ENCODE measurements around the gene EIF2S1.

The EIF2S1 gene

GRCh38 chr14:67357186-67357968, 2.8 kb upstream of the EIF2S1 start:
- H3K4me1 Mint-ChIP-seq (ENCODE audit: low read depth in 2 of 2) = peaks cover 17 to 36% of the 10 kb centered on the region in 2 donors
- no peaks in the 10 kb centered on the region for H3K9me3 Mint-ChIP-seq
- peak overlapping the region; percentile 8 to 97 for H3K27ac Mint-ChIP-seq

GRCh38 chr14:67357969-67358354, 2.2 kb upstream of the EIF2S1 start:
- Mint-ChIP-seq H3K4me1 (ENCODE audit: low read depth in 2 of 2) (peaks cover 21 to 40% of the 10 kb centered on the region in 2 donors), H3K27ac (peak overlapping the region; percentile 97 to 98), H3K4me3 (peak overlapping the region; percentile 92 to 98), H3K36me3 (ENCODE audit: insufficient read depth) (peaks cover 36% of the 10 kb centered on the region), H3K9me3 (no peaks in the 10 kb centered on the region), H3K27me3 (no peaks in the 10 kb centered on the region)
- DNase-seq = no peak
- ATAC-seq (replicated peaks) = no peak

More at GRCh38 chr14:67357186-67357968, 2.8 kb upstream of the EIF2S1 start:
- peaks cover 33% of the 10 kb centered on the region for H3K36me3 Mint-ChIP-seq (ENCODE audit: insufficient read depth)
- H3K27me3 Mint-ChIP-seq = no peaks in the 10 kb centered on the region
- H3K4me3 Mint-ChIP-seq = peak overlapping the region in 1 of 2 donors; percentile 92
- DNase-seq (no peak), ATAC-seq (replicated peaks) (no peak)

GRCh38 chr14:67358924-67359774, 979 bp upstream of the EIF2S1 start:
- no peak for ATAC-seq (replicated peaks)
- Mint-ChIP-seq H3K36me3 (ENCODE audit: insufficient read depth) (peaks cover 39% of the 10 kb centered on the region), H3K4me3 (peak overlapping the region; percentile 92 to 98), H3K27me3 (no peaks in the 10 kb centered on the region), H3K9me3 (no peaks in the 10 kb centered on the region), H3K4me1 (ENCODE audit: low read depth in 2 of 2) (peaks cover 25 to 47% of the 10 kb centered on the region in 2 donors), H3K27ac (peak overlapping the region; percentile 97 to 98)
- DNase-seq = peak in 1 of 3 experiments; percentile 10

GRCh38 chr14:67360470-67361206, 510 bp downstream of the EIF2S1 start:
- peak overlapping the region; percentile 97 to 98 for H3K27ac Mint-ChIP-seq
- H3K4me3 Mint-ChIP-seq = peak overlapping the region; percentile 92 to 98
- no peak for DNase-seq
- peaks cover 28 to 54% of the 10 kb centered on the region in 2 donors for H3K4me1 Mint-ChIP-seq (ENCODE audit: low read depth in 2 of 2)
- ATAC-seq (replicated peaks) = peak; percentile 23
- no peaks in the 10 kb centered on the region for H3K27me3 Mint-ChIP-seq
- H3K9me3 Mint-ChIP-seq = no peaks in the 10 kb centered on the region
- peaks cover 53% of the 10 kb centered on the region for H3K36me3 Mint-ChIP-seq (ENCODE audit: insufficient read depth)

DNA sequence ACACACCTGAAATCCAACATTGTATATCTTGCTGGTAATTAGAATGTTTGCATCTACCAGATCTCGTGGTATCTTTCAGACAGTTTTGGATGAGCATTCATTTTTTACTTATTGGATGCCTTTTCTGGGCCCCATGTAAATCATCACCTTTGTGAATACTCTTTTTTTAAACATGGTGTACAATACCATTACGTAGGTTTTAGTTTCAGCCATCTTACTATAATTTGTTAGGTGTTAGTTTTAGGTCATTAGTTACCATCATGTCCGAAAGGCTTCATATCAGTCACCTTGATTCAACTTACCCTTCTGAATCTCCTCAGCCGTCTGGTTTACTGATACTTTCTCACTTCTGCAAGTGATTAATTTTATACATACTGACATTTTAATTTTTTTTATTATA, 5.3 kb downstream of the EIF2S1 start:
- Mint-ChIP-seq H3K9me3 (no peaks in the 10 kb centered on the region), H3K4me1 (ENCODE audit: low read depth in 2 of 2) (peaks cover 18 to 48% of the 10 kb centered on the region in 2 donors), H3K4me3 (no peak overlapping the region), H3K27me3 (no peaks in the 10 kb centered on the region), H3K27ac (no peak overlapping the region), H3K36me3 (ENCODE audit: insufficient read depth) (peaks cover 68% of the 10 kb centered on the region)
- no peak for DNase-seq
- no peak for ATAC-seq (replicated peaks)

DNA sequence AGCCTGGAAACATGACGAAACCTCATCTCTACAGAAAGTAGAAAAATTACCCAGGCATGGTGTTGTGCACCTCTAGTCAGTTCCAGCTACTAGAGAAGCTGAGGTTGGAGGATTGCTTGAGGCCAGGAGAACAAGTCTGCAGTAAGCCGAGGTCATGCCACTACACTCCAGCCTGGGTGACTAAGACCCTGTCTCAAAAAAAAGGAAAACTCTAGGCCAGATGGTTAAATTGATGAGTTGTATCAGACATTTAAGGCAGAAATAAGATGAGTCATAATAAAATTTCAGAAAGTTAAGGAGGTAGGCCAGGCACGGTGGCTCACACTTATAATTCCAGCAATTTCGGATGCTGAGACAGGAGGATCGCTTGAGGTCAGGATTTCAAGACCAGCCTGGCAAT, 10.7 kb downstream of the EIF2S1 start:
- Mint-ChIP-seq H3K4me1 (ENCODE audit: low read depth in 2 of 2) (peaks cover 12 to 38% of the 10 kb centered on the region in 2 donors), H3K27ac (peak overlapping the region in 1 of 2 donors; percentile 81), H3K9me3 (no peaks in the 10 kb centered on the region), H3K27me3 (no peaks in the 10 kb centered on the region), H3K36me3 (ENCODE audit: insufficient read depth) (peaks cover 86% of the 10 kb centered on the region), H3K4me3 (no peak overlapping the region)
- ATAC-seq (replicated peaks) (no peak), DNase-seq (no peak)

DNA sequence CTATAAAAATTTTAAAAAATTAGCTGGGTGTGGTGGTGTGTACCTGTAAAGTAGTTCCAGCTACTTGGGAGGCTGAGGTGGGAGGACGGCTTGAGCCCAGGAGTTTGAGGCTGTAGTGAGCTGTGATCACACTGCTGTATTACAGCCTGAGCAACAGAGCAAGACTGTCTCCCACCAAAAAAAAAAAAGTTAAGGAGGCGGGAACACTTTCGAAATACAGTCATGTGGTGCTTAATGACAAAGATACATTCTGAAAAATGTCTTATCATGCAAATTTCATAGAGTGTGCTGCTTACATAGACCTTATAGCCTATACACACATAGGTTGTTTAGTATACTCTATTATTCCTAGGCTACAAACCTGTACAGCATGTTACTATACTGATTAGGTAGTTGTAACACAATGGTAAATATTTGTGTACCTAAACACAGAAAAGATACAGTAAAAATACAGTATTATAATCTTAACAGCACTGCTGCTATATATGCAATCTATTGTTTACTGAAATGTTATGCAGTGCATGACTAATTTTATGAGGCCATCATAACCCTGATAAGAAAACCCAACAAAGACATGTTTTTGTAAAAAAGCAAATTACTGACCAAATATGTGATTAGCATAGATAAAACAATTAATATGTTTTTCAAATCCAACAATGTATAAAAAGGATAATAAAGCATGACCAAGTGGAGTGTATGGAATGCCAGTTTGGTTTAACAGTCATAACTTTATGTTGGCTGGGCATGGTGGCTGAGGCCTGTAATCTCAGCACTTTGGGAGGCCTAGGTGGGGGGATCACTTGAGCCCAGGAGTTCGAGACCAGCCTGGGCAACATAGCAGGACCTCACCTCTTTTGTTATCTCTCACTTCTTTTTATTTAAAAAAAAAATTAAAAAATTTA, 11.4 kb downstream of the EIF2S1 start:
- DNase-seq = no peak
- Mint-ChIP-seq H3K36me3 (ENCODE audit: insufficient read depth) (peaks cover 86% of the 10 kb centered on the region), H3K27ac (peak overlapping the region; percentile 67 to 81), H3K4me3 (no peak overlapping the region), H3K4me1 (ENCODE audit: low read depth in 2 of 2) (peaks cover 12 to 37% of the 10 kb centered on the region in 2 donors), H3K9me3 (no peaks in the 10 kb centered on the region), H3K27me3 (no peaks in the 10 kb centered on the region)
- no peak for ATAC-seq (replicated peaks)

DNA sequence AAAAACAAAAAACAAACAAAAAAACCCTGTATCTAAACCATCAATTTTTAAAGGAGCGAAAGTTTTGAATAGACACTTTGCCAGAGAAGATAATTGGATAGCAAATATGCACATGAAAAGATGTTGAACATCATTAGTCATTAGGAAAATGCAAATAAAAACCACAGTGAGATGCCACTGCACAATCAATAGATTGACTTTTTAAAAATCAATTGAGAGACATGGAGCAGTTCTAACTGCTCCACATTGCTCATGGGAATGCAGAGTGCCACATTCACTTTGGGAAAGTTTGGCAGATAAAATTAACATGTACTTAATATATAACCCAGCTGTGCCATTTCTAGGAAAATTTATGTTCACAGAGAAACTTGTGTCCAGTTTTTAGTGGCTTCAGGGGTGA, 12.7 kb downstream of the EIF2S1 start:
- Mint-ChIP-seq H3K4me3 (no peak overlapping the region), H3K36me3 (ENCODE audit: insufficient read depth) (peaks cover 86% of the 10 kb centered on the region), H3K27me3 (no peaks in the 10 kb centered on the region), H3K4me1 (ENCODE audit: low read depth in 2 of 2) (peaks cover 12 to 34% of the 10 kb centered on the region in 2 donors), H3K9me3 (no peaks in the 10 kb centered on the region), H3K27ac (peak overlapping the region; percentile 15 to 67)
- ATAC-seq (replicated peaks) = no peak
- no peak for DNase-seq

- H3K4me3 Mint-ChIP-seq = no peak overlapping the region
- ATAC-seq (replicated peaks) (peak; percentile 32), DNase-seq (no peak)
- H3K4me1 Mint-ChIP-seq (ENCODE audit: low read depth in 2 of 2) = peaks cover 10 to 32% of the 10 kb centered on the region in 2 donors
- no peaks in the 10 kb centered on the region for H3K27me3 Mint-ChIP-seq
- peaks cover 85% of the 10 kb centered on the region for H3K36me3 Mint-ChIP-seq (ENCODE audit: insufficient read depth)
- H3K9me3 Mint-ChIP-seq = no peaks in the 10 kb centered on the region
- H3K27ac Mint-ChIP-seq = peak overlapping the region; percentile 15 to 69
Observed at GRCh38 chr14:67373347-67373746, 13.2 kb downstream of the EIF2S1 start.

- H3K27ac Mint-ChIP-seq = no peak overlapping the region
- no peak overlapping the region for H3K4me3 Mint-ChIP-seq
- peaks cover 3 to 10% of the 10 kb centered on the region in 2 donors for H3K4me1 Mint-ChIP-seq (ENCODE audit: low read depth in 2 of 2)
- no peaks in the 10 kb centered on the region for H3K27me3 Mint-ChIP-seq
- no peaks in the 10 kb centered on the region for H3K9me3 Mint-ChIP-seq
- peaks cover 99% of the 10 kb centered on the region for H3K36me3 Mint-ChIP-seq (ENCODE audit: insufficient read depth)
- ATAC-seq (replicated peaks) (no peak), DNase-seq (no peak)
Observed at GRCh38 chr14:67377916-67378315, 17.8 kb downstream of the EIF2S1 start.

DNA sequence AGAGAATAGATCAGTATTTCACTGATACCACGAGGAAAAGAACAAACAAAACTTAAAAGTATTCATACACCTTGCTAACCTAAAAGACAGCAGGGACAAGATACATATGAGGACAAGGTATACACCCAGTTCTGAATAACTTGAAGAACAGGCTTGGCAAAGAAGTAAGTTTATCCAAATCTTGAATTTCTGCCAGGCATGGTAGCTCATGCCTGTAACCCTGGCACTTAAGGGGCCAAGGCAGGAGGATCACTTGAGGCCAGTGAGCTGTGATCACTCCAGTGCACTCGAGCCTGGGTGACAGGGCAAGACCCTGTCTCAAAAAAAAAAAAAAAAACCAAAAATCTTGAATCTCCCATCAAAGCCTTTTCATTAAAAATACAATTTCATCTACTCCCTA, 25.0 kb downstream of the EIF2S1 start:
- no peak overlapping the region for H3K4me3 Mint-ChIP-seq
- ATAC-seq (replicated peaks) (no peak), DNase-seq (no peak)
- no peaks in the 10 kb centered on the region for H3K27me3 Mint-ChIP-seq
- peaks cover 63% of the 10 kb centered on the region for H3K36me3 Mint-ChIP-seq (ENCODE audit: insufficient read depth)
- H3K9me3 Mint-ChIP-seq = no peaks in the 10 kb centered on the region
- H3K27ac Mint-ChIP-seq = peak overlapping the region; percentile 17 to 58
- no peaks in the 10 kb centered on the region for H3K4me1 Mint-ChIP-seq (ENCODE audit: low read depth in 2 of 2)

- ATAC-seq (replicated peaks) (no peak), DNase-seq (no peak)
- peaks cover 58% of the 10 kb centered on the region for H3K36me3 Mint-ChIP-seq (ENCODE audit: insufficient read depth)
- H3K27ac Mint-ChIP-seq = peak overlapping the region; percentile 17 to 58
- H3K9me3 Mint-ChIP-seq = no peaks in the 10 kb centered on the region
- no peaks in the 10 kb centered on the region for H3K4me1 Mint-ChIP-seq (ENCODE audit: low read depth in 2 of 2)
- H3K27me3 Mint-ChIP-seq = no peaks in the 10 kb centered on the region
- H3K4me3 Mint-ChIP-seq = no peak overlapping the region
Observed at GRCh38 chr14:67385618-67386017, 25.5 kb downstream of the EIF2S1 start.
